Measurements from ENCODE around the gene TBC1D22A. TPM values are rescaled to one million over a fixed set of nuclear protein-coding genes. Genes with fewer than 3 reads are reported as not detected.

The TBC1D22A gene
- total and polyA plus RNA-seq, 10 of the 15 experiments (the other 5 are each of a cell fraction or from before 2014, with no cell fraction given) = 0.63 to 44.7 (median 27.4) TPM

- FAIRE-seq (no peak), DNase-seq (ENCODE audit: low read depth, low spot score) (no peak), ATAC-seq (no peak)
- POLR2A ChIA-PET = no interaction called here
- Histone ChIP-seq H3K79me2 (ENCODE audit: control insufficient read depth, insufficient read depth, low read length) (no peaks in the 10 kb centered on the region), H4K20me1 (ENCODE audit: control insufficient read depth, insufficient read depth) (no peaks in the 10 kb centered on the region), H3K27ac (ENCODE audit: control insufficient read depth, insufficient read depth) (no peak overlapping the region), H3K4me2 (ENCODE audit: control insufficient read depth, insufficient read depth) (no peak overlapping the region), H3K36me3 (ENCODE audit: control insufficient read depth in 2 of 2, insufficient read depth in 2 of 2, low read length in 1 of 2) (peaks cover 2 to 11% of the 10 kb centered on the region in 2 experiments; a peak in 2 of 4 replicates), H3K9me3 (replicated peaks; ENCODE audit: control insufficient read depth, insufficient read depth, low read length) (no peaks in the 10 kb centered on the region), H3K9ac (ENCODE audit: control insufficient read depth, insufficient read depth, low read length) (no peak overlapping the region), H2AFZ (ENCODE audit: control insufficient read depth, low read depth, low read length) (no peak overlapping the region), H3K4me1 (ENCODE audit: control insufficient read depth, insufficient read depth, low read length) (no peaks in the 10 kb centered on the region), H3K27me3 (replicated peaks in 1 of 2; ENCODE audit: control insufficient read depth in 2 of 2, insufficient read depth in 2 of 2, low read length in 1 of 2) (no peaks in the 10 kb centered on the region), H3K4me3 (no peak overlapping the region)
- in situ Hi-C loops (cut with MboI) = no loop called here
- SMC1A ChIA-PET (ENCODE audit: uncharacterized antibody, unreplicated experiment) = no interaction called here
- intact Hi-C loops (cut with micrococcal nuclease; ENCODE audit: unreplicated experiment) = no loop called here
- RAD21 ChIA-PET (ENCODE audit: unreplicated experiment) = no interaction called here
- 93% methylated on average over 7 of the region's 7 CpGs for WGBS (ENCODE audit: insufficient coverage, insufficient replicate concordance, low lambda C conversion rate, missing lambda C conversion rate)
- no TSS peak for BruUV-seq (replicated peaks)
- CTCF ChIA-PET = no interaction called here
- no peak for TF ChIP-seq RAD21 (IDR thresholded peaks at IDR 0.05; ENCODE audit: insufficient read depth, low read depth, low read length)
- TF ChIP-seq CBFB (IDR thresholded peaks at IDR 0.05; ENCODE audit: low read depth) = no peak
- TF ChIP-seq RUNX3 (IDR thresholded peaks at IDR 0.05; ENCODE audit: low read length) = no peak
- no peak for TF ChIP-seq SPI1 (IDR thresholded peaks at IDR 0.05; ENCODE audit: borderline replicate concordance, insufficient read depth, low read depth, low read length)
- TF ChIP-seq E2F8 (IDR thresholded peaks at IDR 0.05; ENCODE audit: low read depth, partially characterized antibody) = no peak
- no peak for TF ChIP-seq HSF1 (IDR thresholded peaks at IDR 0.05; ENCODE audit: low read depth, low read length)
- no peak for TF ChIP-seq ATF2 (IDR thresholded peaks at IDR 0.05; ENCODE audit: low read length)
- no peak for TF ChIP-seq SUPT20H (IDR thresholded peaks at IDR 0.05; ENCODE audit: borderline replicate concordance, control insufficient read depth, low read depth, low read length)
- TF ChIP-seq SMAD5 (IDR thresholded peaks at IDR 0.05; ENCODE audit: low read depth) = no peak
- no peak for TF ChIP-seq E2F4 (IDR thresholded peaks at IDR 0.05; ENCODE audit: low read depth, low read length)
- no peak for TF ChIP-seq MTA2 (IDR thresholded peaks at IDR 0.05; ENCODE audit: low read depth)
- TF ChIP-seq RB1 (IDR thresholded peaks at IDR 0.05; ENCODE audit: borderline replicate concordance) = no peak
- no peak for TF ChIP-seq SKIL (IDR thresholded peaks at IDR 0.05; ENCODE audit: low read depth, poor library complexity, severe bottlenecking)
- no peak for TF ChIP-seq DPF2 (IDR thresholded peaks at IDR 0.05)
- no peak for TF ChIP-seq BMI1 (IDR thresholded peaks at IDR 0.05; ENCODE audit: borderline replicate concordance)
Measured at GRCh38 chr22:47066616-47066905, 304.1 kb downstream of the TBC1D22A start.

All from GM12878 (cell line).